ENCODE data around the gene BAIAP2.

GRCh38 chr17:81043725-81044427 lies 8.9 kb downstream of the BAIAP2 start:
- TF ChIP-seq CTCF (IDR thresholded peaks at IDR 0.05), result no peak
- no peak for TF ChIP-seq ZFX (IDR thresholded peaks at IDR 0.05; ENCODE audit: borderline replicate concordance)
